ENCODE data around the gene ABTB1. TPM values are rescaled to one million over a fixed set of nuclear protein-coding genes. Genes with fewer than 3 reads are reported as not detected.

ABTB1 gene
- total RNA-seq, 4 donors from 2014 or later, result 25.3 to 50.3 (median 35.8) TPM

- H3K36me3 ChIP-seq, result peaks cover 0 to 41% of the 10 kb centered on the region in 2 donors
- WGBS, 2 donors (ENCODE audit: low coverage in 1 of 2), result 80 to 86% methylated on average over 4 to 7 of the region's 17 CpGs
- no peaks in the 10 kb centered on the region for H3K9me3 ChIP-seq
- peak overlapping the region in 3 of 4 donors; percentile 38 to 78 (median 67) for H3K27ac ChIP-seq
- no peak overlapping the region for H3K4me3 ChIP-seq
- TF ChIP-seq CTCF (IDR thresholded peaks at IDR 0.05), result no peak
- TF ChIP-seq POLR2A (IDR thresholded peaks at IDR 0.05), result no peak
- no peak for TF ChIP-seq POLR2AphosphoS5 (IDR thresholded peaks at IDR 0.05)
- no peak for TF ChIP-seq EP300 (IDR thresholded peaks at IDR 0.05)
- H3K4me1 ChIP-seq, result peaks cover 0 to 55% (median 16%) of the 10 kb centered on the region in 3 donors
- H3K27me3 ChIP-seq, result no peaks in the 10 kb centered on the region
- no peak for ATAC-seq
Observed at GRCh38 chr3:127720985-127721935, 48.5 kb downstream of the ABTB1 start.

- H3K9me3 ChIP-seq, result no peaks in the 10 kb centered on the region
- TF ChIP-seq EP300 (IDR thresholded peaks at IDR 0.05) (no peak), POLR2A (IDR thresholded peaks at IDR 0.05) (no peak), CTCF (IDR thresholded peaks at IDR 0.05) (no peak), POLR2AphosphoS5 (IDR thresholded peaks at IDR 0.05) (no peak)
- H3K4me3 ChIP-seq, result no peak overlapping the region
- H3K27me3 ChIP-seq, result no peaks in the 10 kb centered on the region
- no peak for ATAC-seq
- 43 to 44% methylated on average over 4 to 7 of the region's 13 CpGs for WGBS, 2 donors (ENCODE audit: low coverage in 1 of 2)
- peaks cover 0 to 33% of the 10 kb centered on the region in 2 donors for H3K36me3 ChIP-seq
- peaks cover 0 to 53% (median 16%) of the 10 kb centered on the region in 3 donors for H3K4me1 ChIP-seq
- peak overlapping the region in 3 of 4 donors; percentile 38 to 78 (median 67) for H3K27ac ChIP-seq
Observed at GRCh38 chr3:127722091-127722784, 49.5 kb downstream of the ABTB1 start.

- no peak for ATAC-seq
- Histone ChIP-seq H3K27me3 (no peaks in the 10 kb centered on the region), H3K4me1 (peaks cover 0 to 45% (median 16%) of the 10 kb centered on the region in 3 donors), H3K27ac (peak overlapping the region in 3 of 4 donors; percentile 38 to 78 (median 67)), H3K9me3 (no peaks in the 10 kb centered on the region), H3K36me3 (peaks cover 0 to 28% of the 10 kb centered on the region in 2 donors), H3K4me3 (no peak overlapping the region)
- 23 to 29% methylated on average over 9 of the region's 11 CpGs for WGBS, 2 donors (ENCODE audit: low coverage in 1 of 2)
- TF ChIP-seq POLR2A (IDR thresholded peaks at IDR 0.05) (no peak), POLR2AphosphoS5 (IDR thresholded peaks at IDR 0.05) (no peak), CTCF (IDR thresholded peaks at IDR 0.05) (no peak), EP300 (IDR thresholded peaks at IDR 0.05) (no peak)
Observed at GRCh38 chr3:127723011-127723567, 50.3 kb downstream of the ABTB1 start.

GRCh38 chr3:127726894-127727293 is 54.1 kb downstream of the ABTB1 start:
- WGBS, 2 donors (ENCODE audit: low coverage in 1 of 2), result 73 to 76% methylated on average over 3 of the region's 3 CpGs
- H3K9me3 ChIP-seq, result no peaks in the 10 kb centered on the region
- no peaks in the 10 kb centered on the region for H3K27me3 ChIP-seq
- no peak for TF ChIP-seq POLR2A (IDR thresholded peaks at IDR 0.05)
- TF ChIP-seq POLR2AphosphoS5 (IDR thresholded peaks at IDR 0.05), result no peak
- TF ChIP-seq CTCF (IDR thresholded peaks at IDR 0.05), result no peak
- no peak for TF ChIP-seq EP300 (IDR thresholded peaks at IDR 0.05)
- H3K4me1 ChIP-seq, result peaks cover 0 to 38% (median 16%) of the 10 kb centered on the region in 3 donors
- no peak overlapping the region for H3K4me3 ChIP-seq
- ATAC-seq, result no peak
- no peaks in the 10 kb centered on the region for H3K36me3 ChIP-seq
- H3K27ac ChIP-seq, result no peak overlapping the region

Measured in gastroesophageal sphincter (tissue), 4 donors.